Measurements from ENCODE around the gene MYADML2. TPM values are rescaled to one million over a fixed set of nuclear protein-coding genes. Genes with fewer than 3 reads are reported as not detected.

Gene MYADML2
- total RNA-seq, 2 experiments from 2014 or later: 0.19 TPM; not detected in 1

GRCh38 chr17:81967244-81967532 is 20.2 kb upstream of the MYADML2 start:
- H2AFZ ChIP-seq (ENCODE audit: low read length): peak overlapping the region; percentile 69
- no peaks in the 10 kb centered on the region for H3K79me2 ChIP-seq (ENCODE audit: insufficient read depth, low read depth, low read length)
- intact Hi-C loops (cut with micrococcal nuclease; ENCODE audit: unreplicated experiment): loop anchor here (2.0 to 5.0 kb wide), 3 partner anchors 56 to 135 kb away; partner anchors contain the start of genes ALYREF, ANAPC11, CENPX and LRRC45
- H3K9me3 ChIP-seq (ENCODE audit: low read length): no peaks in the 10 kb centered on the region
- no TSS peak for BruUV-seq (replicated peaks)
- no peak for DNase-seq (ENCODE audit: low spot score)
- no peaks in the 10 kb centered on the region for H3K36me3 ChIP-seq (ENCODE audit: insufficient read depth, low read length)
- peak overlapping the region; percentile 44 for H3K27ac ChIP-seq (ENCODE audit: low read depth, low read length, poor library complexity, severe bottlenecking)
- peak overlapping the region; percentile 68 for H3K4me3 ChIP-seq (ENCODE audit: low read depth, low read length, poor library complexity, severe bottlenecking)
- H3K9me2 ChIP-seq (ENCODE audit: insufficient read depth, low read length): no peaks in the 10 kb centered on the region
- CTCF ChIA-PET (ENCODE audit: unreplicated experiment): interaction anchor here (1.3 kb wide), 1 partner anchor 54 kb away, joined by 3 read pairs; no protein-coding TSS in a partner anchor
- H3K4me1 ChIP-seq (ENCODE audit: insufficient read depth, low read length, poor library complexity, severe bottlenecking): peaks cover 29% of the 10 kb centered on the region
- TF ChIP-seq EZH2phosphoT487 (IDR thresholded peaks at IDR 0.05; ENCODE audit: borderline replicate concordance, low read depth, low read length): no peak
- no peak for TF ChIP-seq CTCF (conservative IDR thresholded peaks at IDR 0.05; ENCODE audit: low read length)
- H4K20me1 ChIP-seq (ENCODE audit: insufficient read depth, low read length): no peaks in the 10 kb centered on the region
- POLR2A ChIA-PET: interaction anchor here (0.6 to 2.1 kb wide), 4 partner anchors 8 to 539 kb away, joined by 3 to 7 read pairs (median 4); no protein-coding TSS in a partner anchor
- peak overlapping the region; percentile 90 for H3K4me2 ChIP-seq (ENCODE audit: low read length)

GRCh38 chr17:81966343-81967243 is 19.6 kb upstream of the MYADML2 start:
- ChIA-PET CTCF (ENCODE audit: unreplicated experiment) (interaction anchor here (0.7 kb wide), 1 partner anchor 53 kb away, joined by 3 read pairs; no protein-coding TSS in a partner anchor), POLR2A (interaction anchor here (0.6 to 0.8 kb wide), 2 partner anchors 9 to 10 kb away, joined by 4 to 5 read pairs; no protein-coding TSS in a partner anchor)
- Histone ChIP-seq H3K27ac (ENCODE audit: low read depth, low read length, poor library complexity, severe bottlenecking) (peak overlapping the region; percentile 44), H3K36me3 (ENCODE audit: insufficient read depth, low read length) (no peaks in the 10 kb centered on the region), H3K79me2 (ENCODE audit: insufficient read depth, low read depth, low read length) (no peaks in the 10 kb centered on the region), H3K4me3 (ENCODE audit: low read depth, low read length, poor library complexity, severe bottlenecking) (peak overlapping the region; percentile 68), H3K9me3 (ENCODE audit: low read length) (no peaks in the 10 kb centered on the region), H4K20me1 (ENCODE audit: insufficient read depth, low read length) (no peaks in the 10 kb centered on the region), H3K4me1 (ENCODE audit: insufficient read depth, low read length, poor library complexity, severe bottlenecking) (peaks cover 29% of the 10 kb centered on the region), H2AFZ (ENCODE audit: low read length) (peak overlapping the region; percentile 69), H3K9me2 (ENCODE audit: insufficient read depth, low read length) (no peaks in the 10 kb centered on the region), H3K4me2 (ENCODE audit: low read length) (peak overlapping the region; percentile 90)
- BruUV-seq (replicated peaks): no TSS peak
- TF ChIP-seq EZH2phosphoT487 (IDR thresholded peaks at IDR 0.05; ENCODE audit: borderline replicate concordance, low read depth, low read length): no peak
- no peak for TF ChIP-seq CTCF (conservative IDR thresholded peaks at IDR 0.05; ENCODE audit: low read length)
- DNase-seq (ENCODE audit: low spot score): peak; percentile 69
- intact Hi-C loops (cut with micrococcal nuclease; ENCODE audit: unreplicated experiment): loop anchor here (2.0 to 5.0 kb wide), 3 partner anchors 56 to 136 kb away; partner anchors contain the start of genes ALYREF, ANAPC11, CENPX and LRRC45
